ENCODE results near the gene HOXB9.

The HOXB9 gene

DNA sequence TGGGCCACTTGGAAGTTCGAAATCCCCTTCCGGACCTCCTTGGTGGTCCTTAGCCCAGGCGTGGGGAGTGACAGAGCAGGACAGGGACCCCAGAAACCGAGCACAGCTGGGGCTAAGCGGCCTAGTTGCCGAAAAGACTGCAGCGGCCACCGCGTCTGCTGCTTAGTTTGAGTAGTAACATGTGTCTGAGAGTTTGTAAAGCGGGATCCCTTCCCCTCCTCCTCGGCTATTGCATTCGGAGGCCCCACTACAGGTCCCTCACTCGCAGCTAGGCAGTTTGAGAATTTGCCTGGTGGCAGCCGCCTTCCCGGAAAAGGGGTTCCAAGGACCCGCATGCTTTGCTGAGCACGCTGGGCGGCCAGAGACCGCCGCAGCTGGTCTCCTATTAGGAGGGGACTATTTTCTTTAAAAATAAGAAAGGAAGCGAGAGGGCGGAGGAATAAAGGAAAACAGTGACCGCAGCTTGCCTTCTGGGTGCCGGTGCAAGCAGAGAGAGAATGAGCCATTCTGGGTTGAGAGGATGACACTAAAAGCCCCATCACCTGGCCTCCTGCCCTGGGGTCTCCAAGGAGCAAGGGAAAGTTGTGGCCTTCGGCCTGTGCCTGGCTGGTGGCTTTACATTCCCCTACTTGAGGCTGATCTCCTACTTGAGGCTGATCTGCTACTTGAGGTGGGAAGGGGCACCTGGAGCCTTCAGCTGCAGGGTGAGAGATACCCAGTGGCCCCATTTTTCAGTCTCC is 31.4 kb downstream of the HOXB9 start:
- DNase-seq: no peak

GRCh38 chr17:48593840-48594537 is 32.2 kb downstream of the HOXB9 start:
- peak; percentile 21 for DNase-seq

DNA sequence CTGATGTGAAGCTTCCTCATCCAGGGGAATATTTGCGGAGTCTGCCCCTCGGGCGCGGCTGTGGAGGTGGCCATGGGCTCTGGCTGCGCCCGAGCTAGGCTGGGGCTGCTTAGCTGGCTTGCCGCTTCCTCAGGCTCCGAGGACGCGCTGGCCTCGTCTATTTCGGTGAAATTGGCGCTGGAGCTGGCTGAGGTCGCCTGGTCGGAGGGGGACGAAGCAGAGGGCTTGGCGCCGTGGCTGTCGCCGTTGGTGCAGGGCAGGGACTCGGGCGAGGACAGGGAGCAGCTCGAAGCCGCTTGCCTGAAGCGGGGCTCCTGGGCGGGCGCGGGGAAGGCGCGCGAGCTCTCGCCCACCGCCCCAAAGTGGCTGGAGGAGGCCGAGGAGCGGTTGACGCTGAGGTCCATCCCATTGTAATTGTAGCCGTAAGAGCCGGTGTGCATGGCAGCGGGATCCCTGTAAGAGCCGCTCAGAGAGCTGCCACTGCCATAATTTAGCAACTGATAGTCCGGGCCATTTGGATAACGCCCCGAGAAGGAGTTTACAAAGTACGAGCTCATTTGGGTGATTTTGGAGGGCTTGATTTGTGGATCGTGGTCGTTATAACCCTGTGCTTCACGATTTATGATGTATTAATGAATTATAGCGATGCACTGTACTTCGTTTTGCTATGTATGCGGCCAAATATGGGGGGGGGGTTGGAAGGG is 32.9 kb downstream of the HOXB9 start, which contains the start of gene HOXB5:
Gene HOXB5, minus strand, starts transcription at position 654 of the 704 bp plus-strand sequence. Its CDS starts 97 bp downstream, at position 557.
- no peak for DNase-seq

GRCh38 chr17:48592577-48592976 is 33.6 kb downstream of the HOXB9 start:
- no peak for DNase-seq

DNA sequence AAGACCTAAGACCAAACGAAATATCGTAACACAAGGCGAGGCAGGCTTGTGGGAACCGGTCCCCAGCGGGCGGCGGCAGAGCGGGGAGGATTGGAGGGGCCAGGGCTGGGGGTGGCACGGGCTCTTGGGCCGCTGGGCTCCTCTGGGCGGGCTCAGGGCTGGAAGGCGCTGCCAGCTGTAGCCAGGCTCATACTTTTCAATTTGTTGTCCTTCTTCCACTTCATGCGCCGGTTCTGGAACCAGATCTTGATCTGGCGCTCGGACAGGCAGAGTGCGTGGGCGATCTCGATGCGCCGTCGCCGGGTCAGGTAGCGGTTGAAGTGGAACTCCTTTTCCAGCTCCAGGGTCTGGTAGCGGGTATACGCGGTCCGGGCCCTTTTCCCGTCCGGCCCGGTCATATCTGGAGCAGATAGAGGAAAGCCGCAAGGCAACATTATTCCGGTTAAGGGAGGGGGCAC is 34.1 kb downstream of the HOXB9 start:
- no peak for DNase-seq

DNA sequence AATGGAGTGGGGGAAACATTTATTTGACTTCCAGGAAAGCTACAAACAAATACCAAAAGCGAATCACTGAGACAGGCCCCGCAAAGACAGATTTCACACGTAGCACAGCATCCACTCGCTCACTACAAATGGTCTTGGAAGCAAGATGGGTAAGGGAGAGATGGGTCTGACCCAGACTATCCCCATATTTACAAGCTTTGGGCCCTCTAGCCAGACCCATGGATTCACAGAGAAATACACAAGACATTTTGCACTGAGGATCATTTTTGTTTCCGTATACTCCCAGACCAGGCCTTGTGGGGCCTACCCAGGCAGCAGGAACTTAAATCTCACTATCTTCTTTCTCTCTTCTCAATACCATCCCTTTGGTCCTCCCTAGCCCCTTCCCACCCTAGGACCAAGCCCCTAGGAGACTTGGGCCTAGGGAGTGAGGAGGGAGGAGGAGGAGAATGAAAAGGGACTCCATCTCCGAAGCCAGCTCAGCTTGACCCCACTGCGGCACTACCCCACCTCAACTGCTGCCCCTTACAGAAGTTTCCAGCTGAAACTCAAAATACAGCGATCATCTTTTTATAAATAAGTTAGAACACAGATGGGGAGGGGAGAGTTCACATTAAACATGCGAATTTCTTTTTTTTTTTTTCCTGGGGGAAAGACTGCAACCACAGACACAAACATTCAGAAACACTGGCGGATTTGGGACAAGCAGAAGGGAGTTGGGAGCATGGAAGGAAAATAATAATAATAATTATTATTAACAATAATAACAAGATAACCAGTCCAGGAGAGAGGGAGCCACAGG is 34.7 kb downstream of the HOXB9 start:
- DNase-seq: no peak

- DNase-seq: no peak
Measured at GRCh38 chr17:48590607-48591161, 35.5 kb downstream of the HOXB9 start.

DNA sequence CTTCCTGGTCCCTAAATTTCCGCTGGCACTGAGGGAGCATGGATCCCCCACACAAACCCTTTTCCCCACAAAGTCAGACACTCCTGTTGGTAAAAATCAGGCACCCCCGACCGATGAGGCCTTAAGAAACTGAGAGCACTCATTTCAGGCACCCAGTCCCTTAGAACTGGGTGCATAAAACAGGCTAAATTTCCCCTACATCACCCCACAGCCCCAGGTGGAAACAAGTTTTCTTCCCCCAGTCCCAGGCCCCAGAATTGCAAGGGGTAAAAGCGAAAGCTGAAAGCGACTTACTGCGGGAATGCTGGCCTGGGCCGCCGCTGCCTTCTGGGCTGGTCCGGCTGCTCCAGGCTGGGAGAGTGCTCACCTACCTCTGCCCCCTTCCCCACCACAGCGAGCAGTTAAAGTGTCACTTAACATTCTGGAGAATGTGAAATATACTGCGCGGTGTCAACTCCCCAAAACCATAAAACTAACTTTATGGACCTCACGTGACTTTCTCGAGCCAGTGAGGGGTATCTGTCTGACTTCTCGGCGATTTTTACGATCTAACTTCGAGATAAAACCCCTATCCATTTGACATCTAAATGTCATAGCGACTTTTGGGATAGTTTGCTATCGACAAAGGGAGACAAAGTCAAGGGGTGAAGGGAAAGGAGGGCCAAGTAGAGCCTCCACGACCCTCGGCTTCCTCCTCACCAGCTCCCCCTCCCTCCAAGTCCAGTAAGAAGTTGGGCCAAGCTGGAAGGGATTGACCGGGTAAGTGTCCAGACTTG is 36.1 kb downstream of the HOXB9 start, which contains the start of gene HOXB3:
Gene HOXB3, minus strand, starts transcription at position 411 of the 776 bp plus-strand sequence. CDS start 37,767 bp downstream, outside the sequence.
- DNase-seq: no peak

DNA sequence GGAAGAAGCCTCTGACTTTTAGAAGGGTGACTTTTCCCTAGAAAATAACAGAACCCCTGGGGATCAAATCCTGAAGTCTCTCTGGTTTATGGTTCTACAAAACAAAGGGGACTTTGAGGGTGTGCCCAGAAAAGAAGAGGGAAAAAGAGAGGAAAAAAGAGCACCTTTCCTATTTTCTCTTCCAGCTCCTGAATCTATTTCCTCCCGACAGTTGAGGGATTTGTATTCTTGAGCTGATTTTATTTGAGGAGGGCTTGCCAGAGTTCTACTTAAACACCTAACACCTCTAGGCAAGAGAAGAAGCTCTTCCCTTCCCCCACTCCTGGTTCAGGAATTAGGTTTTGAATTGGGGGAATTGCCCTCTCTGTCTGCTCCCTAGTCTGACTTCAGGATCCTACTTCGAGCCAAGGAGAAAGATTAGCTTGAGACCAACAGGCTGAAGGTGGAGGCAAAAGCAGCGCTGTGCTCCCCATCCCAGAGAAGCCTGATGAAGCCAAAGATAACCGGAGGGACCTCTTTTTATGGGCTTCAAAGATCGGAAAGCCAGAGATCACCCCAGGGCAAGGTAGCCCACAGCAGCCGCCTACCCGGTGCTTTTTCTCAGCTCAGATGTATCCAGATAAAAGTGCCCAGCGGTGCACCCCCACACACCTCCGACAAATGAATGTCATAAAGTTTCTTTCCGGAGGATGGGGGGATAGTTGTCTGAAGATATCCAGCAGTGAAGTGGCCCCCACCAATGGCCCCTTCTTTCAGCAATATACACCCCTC is 36.9 kb downstream of the HOXB9 start:
- no peak for DNase-seq

DNA sequence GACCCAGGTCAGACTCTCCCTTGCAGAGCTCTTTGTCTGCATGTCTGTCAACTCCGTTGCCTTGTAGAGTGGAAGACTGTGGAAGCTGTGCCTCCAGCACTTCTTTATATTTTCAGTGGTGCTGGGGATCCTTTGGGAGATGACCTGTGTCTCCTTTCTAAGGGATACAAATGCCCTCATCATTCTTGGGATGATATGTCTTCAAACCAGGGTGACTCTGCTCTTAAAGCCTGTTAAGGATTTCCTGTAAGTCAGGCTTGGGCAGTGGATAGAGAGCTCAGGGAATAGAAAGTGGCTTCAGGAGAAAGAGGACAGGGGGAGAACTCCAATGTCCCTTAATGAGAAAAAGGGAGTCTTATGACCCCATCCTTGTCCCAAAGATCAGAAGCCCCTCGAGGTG is 37.6 kb downstream of the HOXB9 start:
- DNase-seq: no peak

DNA sequence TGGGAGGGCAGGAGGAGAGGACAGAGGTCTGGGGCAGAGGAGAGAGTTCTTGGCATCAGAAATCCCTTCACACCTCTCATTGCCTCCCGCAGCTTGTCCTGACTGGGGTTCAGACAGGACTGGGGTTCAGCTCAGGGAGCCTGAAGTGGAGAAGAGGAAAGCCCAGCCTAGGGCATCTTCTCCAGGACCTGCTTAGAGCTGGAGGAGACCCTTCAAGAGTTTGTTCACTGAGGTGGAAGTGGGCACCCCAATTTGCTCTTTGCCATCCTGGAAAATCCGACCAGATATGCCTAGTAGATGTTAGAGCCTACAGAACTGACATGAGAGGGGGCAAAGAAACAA is 38.1 kb downstream of the HOXB9 start:
- no peak for DNase-seq

DNA sequence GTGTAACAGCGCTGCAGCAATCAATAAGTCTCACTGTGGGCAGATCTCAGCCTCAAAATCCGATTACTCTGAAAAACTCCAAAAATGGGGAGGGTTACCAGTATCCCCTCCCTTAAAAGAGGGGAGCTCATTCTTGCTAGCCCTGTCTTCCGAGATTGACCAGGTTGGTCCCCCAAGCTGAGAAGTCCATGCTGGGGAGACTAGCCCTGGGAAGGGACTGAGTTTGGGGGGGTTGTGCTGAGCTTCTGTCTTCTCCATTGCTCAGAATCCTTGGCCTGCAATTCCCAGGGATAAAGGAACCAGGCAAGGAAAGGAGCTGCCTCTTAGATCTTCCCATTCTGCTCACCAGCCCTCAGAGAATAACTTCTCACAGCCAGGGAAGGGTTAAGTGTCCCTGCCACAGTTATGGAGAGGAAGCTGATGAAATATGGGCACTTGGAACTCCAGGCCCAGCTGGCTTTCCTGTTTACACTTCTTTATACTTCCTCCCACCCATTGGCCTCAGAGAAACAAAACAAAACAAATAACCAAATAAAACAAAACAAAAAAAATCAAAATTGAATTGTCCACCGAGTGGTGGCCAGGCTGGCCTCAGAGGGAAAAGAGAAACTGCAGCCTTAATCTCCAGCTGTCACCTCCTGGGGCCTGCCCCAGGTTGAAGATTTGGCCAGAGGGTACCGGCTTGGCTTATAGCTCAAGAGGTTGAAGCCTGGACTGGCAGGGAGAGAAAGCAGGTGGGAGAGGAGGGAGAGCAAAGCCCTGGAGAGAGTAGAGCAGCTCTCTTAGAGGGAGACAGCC is 38.7 kb downstream of the HOXB9 start:
- DNase-seq: no peak

- no peak for DNase-seq
Measured at GRCh38 chr17:48586355-48587258, 39.6 kb downstream of the HOXB9 start.

- no peak for DNase-seq
Measured at GRCh38 chr17:48584223-48584741, 41.9 kb downstream of the HOXB9 start.

DNA sequence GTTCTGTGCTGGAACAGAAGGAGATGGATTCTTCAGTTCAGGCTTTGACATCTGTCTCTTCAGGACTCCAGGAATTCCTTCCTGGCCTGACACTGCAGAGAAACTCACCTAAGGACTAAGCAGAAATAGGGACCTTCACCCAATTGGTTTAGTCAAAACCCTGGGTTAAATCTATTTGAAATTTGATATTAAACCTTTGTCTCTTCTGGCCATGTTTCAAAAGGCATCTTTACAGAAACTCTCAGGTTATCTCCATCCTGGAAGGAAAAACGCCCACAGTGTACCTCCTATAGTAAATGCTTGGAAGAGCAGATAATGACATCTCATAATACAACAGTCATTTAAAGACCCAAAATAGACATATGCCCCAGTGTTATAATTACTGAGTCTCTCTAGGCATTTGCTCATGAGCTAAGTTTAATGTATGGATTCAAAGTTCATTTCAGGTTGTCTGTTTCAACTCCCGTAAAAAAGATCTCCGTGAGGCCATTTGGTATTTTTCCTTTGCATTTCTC is 42.4 kb downstream of the HOXB9 start:
- no peak for DNase-seq

GRCh38 chr17:48582750-48583069 is 43.4 kb downstream of the HOXB9 start:
- no peak for DNase-seq

DNA sequence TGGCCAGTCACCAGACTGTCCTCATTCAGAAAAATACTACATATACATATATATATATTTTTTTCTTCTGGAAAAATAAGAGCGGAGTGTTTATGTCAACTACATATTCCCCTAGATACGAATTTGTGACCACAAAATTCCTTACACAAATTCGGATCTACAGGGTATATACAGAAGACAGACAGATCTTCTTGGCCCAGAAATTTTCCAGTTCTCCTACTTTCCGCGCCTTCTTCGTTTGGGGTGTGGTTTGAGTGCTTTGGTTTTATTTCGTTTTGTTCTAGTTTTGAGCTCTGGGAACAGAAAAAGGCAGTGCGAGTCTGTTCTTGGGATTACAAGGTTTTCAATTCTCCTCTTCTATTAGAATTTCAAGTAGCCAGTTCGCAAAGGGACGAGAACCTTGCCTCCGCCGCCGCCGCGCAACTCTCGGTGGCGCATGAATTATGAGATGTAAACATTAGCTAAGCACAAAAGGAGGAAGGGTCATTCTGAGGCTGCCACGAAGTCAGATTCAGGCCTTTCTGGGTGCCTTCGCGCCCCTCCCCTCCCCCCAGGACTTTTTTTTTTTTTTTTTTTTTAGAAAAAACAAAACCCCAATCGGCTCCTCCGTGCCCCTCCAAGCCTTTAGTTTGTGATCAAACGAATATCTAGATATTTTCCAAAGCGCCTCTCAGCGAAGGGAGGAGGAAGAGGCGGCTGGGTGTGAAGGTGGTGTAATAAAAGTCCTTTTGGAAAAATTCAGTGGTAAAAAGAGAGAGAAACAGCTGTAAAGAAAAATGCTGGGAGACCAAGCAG is 46.2 kb downstream of the HOXB9 start:
- no peak for DNase-seq

GRCh38 chr17:48579471-48579759 is 46.7 kb downstream of the HOXB9 start:
- no peak for DNase-seq
